ENCODE measurements around the gene CASKIN2. TPM values are rescaled to one million over a fixed set of nuclear protein-coding genes. Genes with fewer than 3 reads are reported as not detected.
A peak's percentile ranks its signal among the peaks of the same experiment; 100 is the strongest.

The CASKIN2 gene
- total and polyA plus RNA-seq, 5 donors, result 25.9 to 50.4 (median 43.4) TPM

- Histone ChIP-seq H3K27ac (ENCODE audit: low read length) (no peak overlapping the region), H3K27me3 (ENCODE audit: control insufficient read depth, insufficient read depth) (no peaks in the 10 kb centered on the region), H3K9me3 (ENCODE audit: control insufficient read depth, low read length) (no peaks in the 10 kb centered on the region), H3K4me1 (ENCODE audit: control insufficient read depth, insufficient read depth, low read length) (peaks cover 5% of the 10 kb centered on the region), H3K4me3 (ENCODE audit: low read length) (no peak overlapping the region)
- ATAC-seq, result no peak
- intact Hi-C loops (cut with DNase I), result loop anchor here in 2 of 4 donors (5.0 kb wide), 2 partner anchors 69 to 91 kb away; partner anchors contain the start of gene MYO15B (in 1 of the 2)
- 79% methylated on average over 3 of the region's 3 CpGs for WGBS
- DNase-seq, result no peak
These were observed 2.9 kb upstream of the CASKIN2 start for GRCh38 chr17:75518201-75518600.

DNA sequence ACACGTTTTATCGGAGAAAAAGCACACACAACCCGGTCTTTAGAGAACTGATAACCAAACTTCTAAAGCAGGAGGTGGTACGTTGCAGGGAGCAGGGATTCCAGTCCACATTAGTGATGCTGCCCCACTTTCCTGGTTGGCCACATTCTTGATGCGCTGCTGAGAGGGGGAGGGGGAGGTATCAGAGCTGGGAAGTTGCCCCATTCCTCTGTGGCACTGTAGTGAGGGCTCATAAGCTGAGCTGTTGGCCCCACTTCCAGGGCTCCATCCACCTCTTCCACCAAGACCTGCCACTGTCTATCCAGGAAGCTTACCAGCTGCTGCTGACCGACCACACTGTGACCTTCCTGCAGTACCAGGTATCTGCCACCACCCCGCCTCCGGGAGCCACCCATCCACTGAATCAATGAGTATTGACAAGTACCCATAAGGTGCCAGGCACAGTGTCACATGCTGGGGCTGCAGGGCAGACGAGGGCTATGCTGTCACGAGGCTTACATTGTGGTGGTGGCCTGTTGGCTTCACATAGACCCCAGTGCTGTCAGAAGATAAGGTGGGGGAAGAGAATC, 2.0 kb upstream of the CASKIN2 start:
- no peak for ATAC-seq
- intact Hi-C loops (cut with DNase I), result loop anchor here in 3 of 4 donors (2.0 to 5.0 kb wide), 3 partner anchors 70 to 90 kb away; partner anchors contain the start of gene MYO15B (in 1 of the 3)
- Histone ChIP-seq H3K4me3 (ENCODE audit: low read length) (peak overlapping the region; percentile 73), H3K27me3 (ENCODE audit: control insufficient read depth, insufficient read depth) (no peaks in the 10 kb centered on the region), H3K9me3 (ENCODE audit: control insufficient read depth, low read length) (no peaks in the 10 kb centered on the region), H3K27ac (ENCODE audit: low read length) (no peak overlapping the region), H3K4me1 (ENCODE audit: control insufficient read depth, insufficient read depth, low read length) (peaks cover 5% of the 10 kb centered on the region)
- WGBS, result 39% methylated on average over 10 of the region's 10 CpGs
- no peak for DNase-seq

DNA sequence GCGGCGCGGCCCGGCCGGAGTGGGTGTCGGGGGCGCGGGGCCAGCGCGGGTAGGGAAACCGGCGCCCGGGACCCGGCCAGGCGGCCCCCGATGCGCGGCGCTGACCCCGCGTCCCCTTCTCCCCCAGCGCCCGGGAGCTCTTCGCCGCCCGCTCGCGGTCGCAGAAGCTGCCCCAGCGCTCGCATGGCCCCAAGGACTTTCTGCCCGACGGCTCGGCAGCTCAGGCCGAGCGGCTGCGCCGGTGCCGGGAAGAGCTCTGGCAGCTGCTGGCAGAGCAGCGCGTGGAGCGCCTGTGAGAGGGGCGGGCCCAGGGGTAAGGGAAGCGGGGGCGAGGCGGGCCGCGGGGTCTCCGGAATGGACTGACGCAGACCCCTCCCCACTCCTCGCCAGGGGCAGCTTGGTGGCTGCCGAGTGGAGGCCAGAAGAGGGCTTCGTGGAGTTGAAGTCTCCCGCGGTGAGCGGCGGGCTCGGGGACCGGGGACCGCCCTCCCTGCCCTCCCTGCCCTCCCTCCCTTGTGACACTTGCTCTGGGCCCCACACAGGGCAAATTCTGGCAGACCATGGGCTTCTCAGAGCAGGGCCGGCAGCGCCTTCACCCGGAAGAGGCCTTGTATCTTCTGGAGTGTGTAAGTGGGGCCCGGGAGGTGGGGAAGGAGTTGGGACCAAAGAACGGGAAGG, 1.4 kb upstream of the CASKIN2 start:
- no peak overlapping the region for H3K27ac ChIP-seq (ENCODE audit: low read length)
- ATAC-seq (no peak), DNase-seq (peak in 2 of 3 donors; percentile 72 to 76)
- WGBS, result 1% methylated on average over 65 of the region's 65 CpGs
- H3K27me3 ChIP-seq (ENCODE audit: control insufficient read depth, insufficient read depth), result no peaks in the 10 kb centered on the region
- H3K4me3 ChIP-seq (ENCODE audit: low read length), result peak overlapping the region; percentile 73
- no peaks in the 10 kb centered on the region for H3K9me3 ChIP-seq (ENCODE audit: control insufficient read depth, low read length)
- peaks cover 7% of the 10 kb centered on the region for H3K4me1 ChIP-seq (ENCODE audit: control insufficient read depth, insufficient read depth, low read length)
- intact Hi-C loops (cut with DNase I), result loop anchor here in 3 of 4 donors (2.0 to 5.0 kb wide), 3 partner anchors 71 to 89 kb away; partner anchors contain the start of gene MYO15B (in 1 of the 3)

DNA sequence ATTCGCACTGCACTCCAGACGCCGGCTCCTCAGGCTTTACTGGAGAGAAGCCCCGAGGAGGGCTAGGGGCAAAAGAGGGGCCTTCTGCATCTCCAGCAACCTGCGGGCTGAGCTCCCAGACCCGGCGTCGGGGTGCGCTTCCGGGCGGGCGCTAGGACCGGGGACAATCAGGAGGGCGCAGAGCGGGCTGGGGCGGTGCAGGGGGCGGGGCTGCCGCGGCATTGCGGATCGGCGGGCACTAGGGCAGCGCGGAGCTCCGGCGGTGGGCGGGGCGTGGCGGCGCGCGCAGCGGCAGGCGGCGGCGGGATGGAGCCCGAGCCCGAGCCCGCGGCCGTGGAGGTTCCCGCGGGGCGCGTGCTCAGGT, 900 bp upstream of the CASKIN2 start, which contains the start of gene TSEN54:
Gene TSEN54 (plus strand): TSS at position 274 of the 364 bp plus-strand sequence. CDS start 33 bp downstream, at position 307.
- under 1% methylated on average over 45 of the region's 45 CpGs for WGBS
- intact Hi-C loops (cut with DNase I), result loop anchor here in 3 of 4 donors (2.0 to 5.0 kb wide), 3 partner anchors 71 to 89 kb away; partner anchors contain the start of gene MYO15B (in 1 of the 3)
- peaks cover 9% of the 10 kb centered on the region for H3K4me1 ChIP-seq (ENCODE audit: control insufficient read depth, insufficient read depth, low read length)
- H3K4me3 ChIP-seq (ENCODE audit: low read length), result peak within 1 kb of the TSS; percentile 73
- DNase-seq (peak; percentile 96 to 99 (median 99)), ATAC-seq (peak; percentile 88 to 93)
- no peaks in the 10 kb centered on the region for H3K9me3 ChIP-seq (ENCODE audit: control insufficient read depth, low read length)
- peak within 1 kb of the TSS; percentile 59 for H3K27ac ChIP-seq (ENCODE audit: low read length)
- no peaks in the 10 kb centered on the region for H3K27me3 ChIP-seq (ENCODE audit: control insufficient read depth, insufficient read depth)

GRCh38 chr17:75514919-75515495, 330 bp downstream of the CASKIN2 start:
- intact Hi-C loops (cut with DNase I), result loop anchor here (5.0 kb wide), 3 partner anchors 72 to 88 kb away; partner anchors contain the start of gene MYO15B (in 2 of the 4)
- peak overlapping the region; percentile 73 for H3K4me3 ChIP-seq (ENCODE audit: low read length)
- H3K9me3 ChIP-seq (ENCODE audit: control insufficient read depth, low read length), result no peaks in the 10 kb centered on the region
- WGBS, result 1% methylated on average over 50 of the region's 50 CpGs
- ATAC-seq (peak; percentile 1 to 3), DNase-seq (peak in 1 of 3 donors; percentile 75)
- H3K27ac ChIP-seq (ENCODE audit: low read length), result peak overlapping the region; percentile 76
- H3K27me3 ChIP-seq (ENCODE audit: control insufficient read depth, insufficient read depth), result no peaks in the 10 kb centered on the region
- peaks cover 12% of the 10 kb centered on the region for H3K4me1 ChIP-seq (ENCODE audit: control insufficient read depth, insufficient read depth, low read length)

DNA sequence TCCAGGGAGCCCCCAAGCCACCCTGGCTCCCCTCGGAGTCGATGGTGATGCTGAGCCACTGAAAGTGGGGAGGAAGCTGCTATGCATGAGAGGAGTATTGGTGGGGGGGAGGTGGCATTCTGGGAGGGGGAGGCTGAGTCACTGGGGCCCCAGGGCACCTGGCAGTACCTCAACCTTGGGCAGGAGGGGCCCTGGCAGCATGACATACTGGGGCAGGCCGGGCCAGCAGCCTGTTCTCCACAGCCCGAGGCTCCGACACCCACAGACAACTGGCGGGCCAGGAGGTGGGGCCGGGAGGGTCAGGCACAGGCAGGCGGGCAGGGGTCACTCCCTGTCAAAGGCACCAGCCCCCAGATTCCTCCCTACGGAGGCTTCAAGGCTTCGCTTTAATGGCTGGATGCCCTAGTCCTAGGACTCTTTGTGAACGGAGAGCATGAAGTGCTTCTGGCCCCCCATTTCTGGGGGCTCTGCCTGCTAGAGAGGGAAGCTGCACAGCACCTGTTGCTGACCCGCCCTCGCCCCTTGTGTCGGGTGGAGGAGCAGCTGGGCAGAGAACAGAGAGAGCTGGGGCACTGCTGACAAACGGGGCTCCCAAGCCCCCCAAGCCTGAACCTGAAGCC, 928 bp downstream of the CASKIN2 start:
- no peaks in the 10 kb centered on the region for H3K9me3 ChIP-seq (ENCODE audit: control insufficient read depth, low read length)
- DNase-seq, result peak in 2 of 3 donors; percentile 73 to 75
- ATAC-seq, result no peak
- 12% methylated on average over 15 of the region's 15 CpGs for WGBS
- H3K4me3 ChIP-seq (ENCODE audit: low read length), result peak overlapping the region; percentile 73
- H3K27me3 ChIP-seq (ENCODE audit: control insufficient read depth, insufficient read depth), result no peaks in the 10 kb centered on the region
- intact Hi-C loops (cut with DNase I), result loop anchor here in 2 of 4 donors (5.0 kb wide), 2 partner anchors 73 to 82 kb away; partner anchors contain the start of gene MYO15B (in 1 of the 2)
- peaks cover 12% of the 10 kb centered on the region for H3K4me1 ChIP-seq (ENCODE audit: control insufficient read depth, insufficient read depth, low read length)
- H3K27ac ChIP-seq (ENCODE audit: low read length), result peak overlapping the region; percentile 76

- no peaks in the 10 kb centered on the region for H3K27me3 ChIP-seq (ENCODE audit: control insufficient read depth, insufficient read depth)
- intact Hi-C loops (cut with DNase I), result loop anchor here in 2 of 4 donors (5.0 kb wide), 2 partner anchors 74 to 81 kb away; partner anchors contain the start of gene MYO15B (in 1 of the 2)
- DNase-seq (peak in 1 of 3 donors; percentile 51), ATAC-seq (no peak)
- no peaks in the 10 kb centered on the region for H3K9me3 ChIP-seq (ENCODE audit: control insufficient read depth, low read length)
- H3K27ac ChIP-seq (ENCODE audit: low read length), result peak overlapping the region; percentile 76
- WGBS, result 63% methylated on average over 17 of the region's 17 CpGs
- peak overlapping the region; percentile 73 for H3K4me3 ChIP-seq (ENCODE audit: low read length)
- peaks cover 15% of the 10 kb centered on the region for H3K4me1 ChIP-seq (ENCODE audit: control insufficient read depth, insufficient read depth, low read length)
These were observed 1.7 kb downstream of the CASKIN2 start for GRCh38 chr17:75513641-75514000.

DNA sequence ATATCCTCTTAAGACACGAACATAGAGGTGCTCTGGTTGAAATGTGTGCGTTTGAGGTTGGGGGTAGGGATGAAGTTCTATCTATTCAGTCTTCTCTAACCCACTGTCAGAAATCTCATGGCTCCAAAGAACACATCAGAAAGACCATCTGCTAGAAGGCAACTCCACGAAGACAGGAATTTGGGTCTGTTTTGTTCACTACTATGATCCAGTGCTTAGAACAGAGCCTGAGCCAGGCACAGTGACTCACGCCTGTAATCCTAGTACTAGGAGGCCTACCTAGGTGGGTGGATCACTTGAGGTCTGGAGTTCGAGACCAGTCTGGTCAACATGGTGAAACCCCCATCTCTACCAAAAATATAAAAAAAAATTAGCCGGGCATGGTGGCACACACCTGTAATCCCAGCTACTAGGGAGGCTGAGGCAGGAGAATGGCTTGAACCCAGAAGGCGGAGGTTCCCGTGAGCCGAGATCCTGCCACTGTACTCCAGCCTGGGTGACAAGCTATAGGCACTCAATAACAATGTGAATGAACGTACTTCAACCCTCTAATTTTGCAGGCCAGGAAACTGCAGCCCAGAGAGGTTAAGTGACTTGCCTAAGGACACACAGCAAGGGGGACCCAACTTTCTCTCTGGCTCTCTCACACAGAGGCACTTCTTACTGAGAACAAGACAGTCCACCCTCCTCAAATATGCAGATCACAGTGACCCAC, 2.3 kb downstream of the CASKIN2 start:
- Histone ChIP-seq H3K9me3 (ENCODE audit: control insufficient read depth, low read length) (no peaks in the 10 kb centered on the region), H3K4me1 (ENCODE audit: control insufficient read depth, insufficient read depth, low read length) (peaks cover 17% of the 10 kb centered on the region), H3K27ac (ENCODE audit: low read length) (peak overlapping the region; percentile 76), H3K4me3 (ENCODE audit: low read length) (peak overlapping the region; percentile 73), H3K27me3 (ENCODE audit: control insufficient read depth, insufficient read depth) (no peaks in the 10 kb centered on the region)
- WGBS, result 45% methylated on average over 10 of the region's 10 CpGs
- intact Hi-C loops (cut with DNase I), result loop anchor here in 2 of 4 donors (5.0 kb wide), 2 partner anchors 74 to 81 kb away; partner anchors contain the start of gene MYO15B (in 1 of the 2)
- DNase-seq, result peak in 1 of 3 donors; percentile 18
- no peak for ATAC-seq

GRCh38 chr17:75511610-75512575, 3.4 kb downstream of the CASKIN2 start:
- H3K4me3 ChIP-seq (ENCODE audit: low read length), result no peak overlapping the region
- H3K4me1 ChIP-seq (ENCODE audit: control insufficient read depth, insufficient read depth, low read length), result peaks cover 13% of the 10 kb centered on the region
- no peaks in the 10 kb centered on the region for H3K9me3 ChIP-seq (ENCODE audit: control insufficient read depth, low read length)
- H3K27ac ChIP-seq (ENCODE audit: low read length), result peak overlapping the region; percentile 58
- ATAC-seq (peak in 1 of 2 donors; percentile 1), DNase-seq (peak; percentile 80 to 83 (median 83))
- WGBS, result 40% methylated on average over 13 of the region's 13 CpGs
- H3K27me3 ChIP-seq (ENCODE audit: control insufficient read depth, insufficient read depth), result no peaks in the 10 kb centered on the region
- intact Hi-C loops (cut with DNase I), result loop anchor here in 2 of 4 donors (5.0 kb wide), 2 partner anchors 75 to 80 kb away; partner anchors contain the start of gene MYO15B (in 1 of the 2)

Data from right cardiac atrium (tissue), 5 donors.